HG03469 (cell line): ENCODE measurements around the gene PCDH9.

Source experiments
- ATAC-seq: cut with Tn5 transposase; IDR thresholded peaks from one replicate; pipeline ENCODE4 v1.9.1; 2021; ENCODE audit warnings: mild to moderate bottlenecking, moderate library complexity, moderate number of reproducible peaks; ENCODE audit not compliant: unreplicated experiment

PCDH9 gene

GRCh38 chr13:67167420-67167819, 62.7 kb downstream of the PCDH9 start:
- no peak for ATAC-seq

GRCh38 chr13:67161176-67161575, 69.0 kb downstream of the PCDH9 start:
- ATAC-seq, result no peak

- no peak for ATAC-seq
Observed at GRCh38 chr13:67158903-67159302, 71.2 kb downstream of the PCDH9 start.

- no peak for ATAC-seq
Observed at GRCh38 chr13:67156723-67157060, 73.4 kb downstream of the PCDH9 start.

GRCh38 chr13:67155898-67156722, 74.0 kb downstream of the PCDH9 start:
- ATAC-seq, result no peak

GRCh38 chr13:67152085-67152484, 78.1 kb downstream of the PCDH9 start:
- ATAC-seq, result no peak

GRCh38 chr13:67151652-67152051, 78.5 kb downstream of the PCDH9 start:
- no peak for ATAC-seq

- no peak for ATAC-seq
Observed at GRCh38 chr13:67150608-67151007, 79.5 kb downstream of the PCDH9 start.

GRCh38 chr13:67148161-67148571, 82.0 kb downstream of the PCDH9 start:
- ATAC-seq, result no peak

GRCh38 chr13:67147342-67148133, 82.6 kb downstream of the PCDH9 start:
- no peak for ATAC-seq

- ATAC-seq, result no peak
Observed at GRCh38 chr13:67146523-67147130, 83.5 kb downstream of the PCDH9 start.

- no peak for ATAC-seq
Observed at GRCh38 chr13:67145950-67146349, 84.2 kb downstream of the PCDH9 start.

- ATAC-seq, result no peak
Observed at GRCh38 chr13:67143544-67144115, 86.5 kb downstream of the PCDH9 start.

GRCh38 chr13:67140006-67140405, 90.1 kb downstream of the PCDH9 start:
- no peak for ATAC-seq

- ATAC-seq, result no peak
Observed at GRCh38 chr13:67139551-67139950, 90.6 kb downstream of the PCDH9 start.

GRCh38 chr13:67138970-67139369, 91.2 kb downstream of the PCDH9 start:
- no peak for ATAC-seq

- ATAC-seq, result no peak
Observed at GRCh38 chr13:67137044-67137735, 92.9 kb downstream of the PCDH9 start.

- ATAC-seq, result no peak
Observed at GRCh38 chr13:67136157-67136556, 94.0 kb downstream of the PCDH9 start.

GRCh38 chr13:67135356-67135755, 94.8 kb downstream of the PCDH9 start:
- no peak for ATAC-seq

GRCh38 chr13:67134417-67135129, 95.6 kb downstream of the PCDH9 start:
- ATAC-seq, result no peak
